Left lung (tissue), 14 donors: ENCODE measurements around the gene ANGPTL1. TPM values are rescaled to one million over a fixed set of nuclear protein-coding genes. Genes with fewer than 3 reads are reported as not detected.

ENCODE experiments used
- ATAC-seq: fragments of 200-7000 bp; cut with Tn5 transposase; one replicate; pipeline ENCODE4 v1.9.1; 2020; ENCODE audit warnings: moderate library complexity
- DNase-seq, 4 donors: peaks; one replicate each; pipeline ENCODE4 v3.0.0-alpha.2; 2013 to 2020
- H3K27ac ChIP-seq, 2 donors: fragments of 200-600 bp; sonication (generic) in 1 of 2; one replicate each; pipeline versions ENCODE4 v1.5.0 to v1.8.0; 2020 to 2021
- H3K27me3 ChIP-seq, 2 donors: fragments of 200-600 bp; sonication (generic) in 1 of 2; one replicate each; pipeline versions ENCODE4 v1.5.0 to v1.8.0; 2020 to 2021
- H3K36me3 ChIP-seq, 2 donors: fragments of 200-600 bp; sonication (generic) in 1 of 2; one replicate each; pipeline versions ENCODE4 v1.5.0 to v1.8.0; 2020 to 2021
- H3K4me1 ChIP-seq, 2 donors: fragments of 200-600 bp; one replicate each; pipeline ENCODE4 v1.8.0; 2021
- H3K4me3 ChIP-seq, 2 donors: fragments of 200-600 bp; sonication (generic) in 1 of 2; one replicate each; pipeline versions ENCODE4 v1.5.0 to v1.8.0; 2020 to 2021; ENCODE audit warnings: mild to moderate bottlenecking in 1 of 2
- H3K9me3 ChIP-seq, 2 donors: fragments of 200-600 bp; sonication (generic) in 1 of 2; one replicate each; pipeline versions ENCODE4 v1.5.0 to v1.8.0; 2020 to 2021
- intact Hi-C, 2 donors: fragments of 100-400 bp; cut with DNase I; formaldehyde crosslinking; loops; one replicate each; pipeline versions ENCODE4 v1.11.2 to v1.14.2; 2022
- long read RNA-seq, 12 donors: library from polyadenylated mRNA in 2 of 12; unstranded in 2 of 12; transcript quantifications; one replicate each; pipeline ENCODE4 v2.0.0 and lab custom pipeline, GENCODE V29; 2019 to 2026
- polyA plus RNA-seq, 6 donors: library from polyadenylated mRNA; unstranded; fragments of 120-200 nt; gene quantifications; one replicate each; pipeline ENCODE4 v1.2.1, GENCODE V29; 2013; ENCODE audit not compliant: insufficient read length in 6 of 6
- total RNA-seq, 2 donors: library from RNA; stranded (reverse); fragmentation: NEBNext Ultra II Directional; extraction: Animal tissue kit (Norgen Biotek cat#: 25700); gene quantifications; one replicate each; pipeline ENCODE4 v1.2.1, GENCODE V29; 2021
- TF ChIP-seq, protein P1 (sequence below), 2 donors: fragments of 200-600 bp; sonication (generic) in 1 of 2; IDR thresholded peaks; one replicate each; pipeline versions ENCODE4 v1.5.0 to v1.8.0; 2021; ENCODE audit warnings: antibody characterized with exemption in 2 of 2
- donor health status: DM: no; HTN: yes; CAD: no.
- donor health status: DM: no; HTN: no; CAD: no.

The ANGPTL1 gene, protein sequence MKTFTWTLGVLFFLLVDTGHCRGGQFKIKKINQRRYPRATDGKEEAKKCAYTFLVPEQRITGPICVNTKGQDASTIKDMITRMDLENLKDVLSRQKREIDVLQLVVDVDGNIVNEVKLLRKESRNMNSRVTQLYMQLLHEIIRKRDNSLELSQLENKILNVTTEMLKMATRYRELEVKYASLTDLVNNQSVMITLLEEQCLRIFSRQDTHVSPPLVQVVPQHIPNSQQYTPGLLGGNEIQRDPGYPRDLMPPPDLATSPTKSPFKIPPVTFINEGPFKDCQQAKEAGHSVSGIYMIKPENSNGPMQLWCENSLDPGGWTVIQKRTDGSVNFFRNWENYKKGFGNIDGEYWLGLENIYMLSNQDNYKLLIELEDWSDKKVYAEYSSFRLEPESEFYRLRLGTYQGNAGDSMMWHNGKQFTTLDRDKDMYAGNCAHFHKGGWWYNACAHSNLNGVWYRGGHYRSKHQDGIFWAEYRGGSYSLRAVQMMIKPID
- 10 to 100 TPM; 11.0 to 19.2 TPM for total RNA-seq
- 10 to 100 TPM in 3 of 6 donors, 1 to 10 TPM in 3; 8.4 to 11.6 (median 10.1) TPM for polyA plus RNA-seq
- long read RNA-seq, donor 1, partial matches to known transcripts, result 0 of 2 reads
- long read RNA-seq, donor 1, other reads (novel, unspliced or antisense), result 0 of 2 reads
- long read RNA-seq, donor 2, partial matches to known transcripts, result 0 of 3 reads
- long read RNA-seq, donor 2, other reads (novel, unspliced or antisense), result 0 of 3 reads
- long read RNA-seq, donor 3, partial matches to known transcripts, result 0 of 1 reads
- long read RNA-seq, donor 3, other reads (novel, unspliced or antisense), result 0 of 1 reads
- long read RNA-seq, donor 4, partial matches to known transcripts, result 3 of 3 reads
- long read RNA-seq, donor 4, other reads (novel, unspliced or antisense), result 0 of 3 reads
- long read RNA-seq, donor 5, partial matches to known transcripts, result 0 of 4 reads
- long read RNA-seq, donor 5, other reads (novel, unspliced or antisense), result 0 of 4 reads
- long read RNA-seq, donor 6, partial matches to known transcripts, result 0 of 5 reads
- long read RNA-seq, donor 6, other reads (novel, unspliced or antisense), result 0 of 5 reads
- long read RNA-seq, donor 7, partial matches to known transcripts, result 0 of 2 reads
- long read RNA-seq, donor 7, other reads (novel, unspliced or antisense), result 0 of 2 reads
- long read RNA-seq, donor 8, partial matches to known transcripts, result 0 of 3 reads
- long read RNA-seq, donor 8, other reads (novel, unspliced or antisense), result 0 of 3 reads
- long read RNA-seq, donor 9, result 0 reads
- long read RNA-seq, donor 10, partial matches to known transcripts, result 1 of 1 reads
- long read RNA-seq, donor 10, other reads (novel, unspliced or antisense), result 0 of 1 reads
- long read RNA-seq, donor 11, partial matches to known transcripts, result 0 of 1 reads
- long read RNA-seq, donor 11, other reads (novel, unspliced or antisense), result 0 of 1 reads
- long read RNA-seq, donor 12, result 0 reads

DNA sequence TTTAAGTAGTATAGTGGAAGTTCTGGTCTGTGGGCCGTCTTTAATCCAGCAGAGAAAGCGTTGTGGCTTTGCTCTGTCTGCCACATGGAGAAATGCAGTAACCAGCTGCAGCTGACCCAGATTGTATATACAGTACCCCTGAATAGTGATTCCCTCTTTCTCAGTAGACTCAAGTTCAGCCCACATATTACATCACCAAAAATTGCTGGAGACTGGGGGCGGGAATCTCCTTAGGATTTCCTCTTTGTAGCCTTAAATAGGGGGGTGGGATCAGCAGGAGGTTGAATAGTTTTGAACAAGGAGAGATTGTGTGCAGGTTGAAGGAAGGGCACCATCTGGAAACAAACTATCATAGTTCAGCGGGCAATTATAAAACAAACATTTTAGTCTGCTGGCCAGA, at the start of gene ANGPTL1:
ANGPTL1 (minus strand) TSS at position 134 of the 400 bp plus-strand sequence. CDS start 5,301 bp downstream, outside the sequence.
- intact Hi-C loops, result no loop called here
- H3K9me3 ChIP-seq, result no peaks in the 10 kb centered on the region
- H3K36me3 ChIP-seq, result no peaks in the 10 kb centered on the region
- H3K27ac ChIP-seq, result peak within 1 kb of the TSS; percentile 19 to 33
- TF ChIP-seq, protein P1, sequence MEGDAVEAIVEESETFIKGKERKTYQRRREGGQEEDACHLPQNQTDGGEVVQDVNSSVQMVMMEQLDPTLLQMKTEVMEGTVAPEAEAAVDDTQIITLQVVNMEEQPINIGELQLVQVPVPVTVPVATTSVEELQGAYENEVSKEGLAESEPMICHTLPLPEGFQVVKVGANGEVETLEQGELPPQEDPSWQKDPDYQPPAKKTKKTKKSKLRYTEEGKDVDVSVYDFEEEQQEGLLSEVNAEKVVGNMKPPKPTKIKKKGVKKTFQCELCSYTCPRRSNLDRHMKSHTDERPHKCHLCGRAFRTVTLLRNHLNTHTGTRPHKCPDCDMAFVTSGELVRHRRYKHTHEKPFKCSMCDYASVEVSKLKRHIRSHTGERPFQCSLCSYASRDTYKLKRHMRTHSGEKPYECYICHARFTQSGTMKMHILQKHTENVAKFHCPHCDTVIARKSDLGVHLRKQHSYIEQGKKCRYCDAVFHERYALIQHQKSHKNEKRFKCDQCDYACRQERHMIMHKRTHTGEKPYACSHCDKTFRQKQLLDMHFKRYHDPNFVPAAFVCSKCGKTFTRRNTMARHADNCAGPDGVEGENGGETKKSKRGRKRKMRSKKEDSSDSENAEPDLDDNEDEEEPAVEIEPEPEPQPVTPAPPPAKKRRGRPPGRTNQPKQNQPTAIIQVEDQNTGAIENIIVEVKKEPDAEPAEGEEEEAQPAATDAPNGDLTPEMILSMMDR (IDR thresholded peaks at IDR 0.05), result no peak
- ATAC-seq (peak; percentile 62), DNase-seq (peak in 2 of 4 donors; percentile 62 to 79)
- peaks cover 7 to 18% of the 10 kb centered on the region in 2 donors for H3K4me1 ChIP-seq
- H3K4me3 ChIP-seq, result peak within 1 kb of the TSS in 1 of 2 donors; percentile 2
- H3K27me3 ChIP-seq, result no peaks in the 10 kb centered on the region

DNA sequence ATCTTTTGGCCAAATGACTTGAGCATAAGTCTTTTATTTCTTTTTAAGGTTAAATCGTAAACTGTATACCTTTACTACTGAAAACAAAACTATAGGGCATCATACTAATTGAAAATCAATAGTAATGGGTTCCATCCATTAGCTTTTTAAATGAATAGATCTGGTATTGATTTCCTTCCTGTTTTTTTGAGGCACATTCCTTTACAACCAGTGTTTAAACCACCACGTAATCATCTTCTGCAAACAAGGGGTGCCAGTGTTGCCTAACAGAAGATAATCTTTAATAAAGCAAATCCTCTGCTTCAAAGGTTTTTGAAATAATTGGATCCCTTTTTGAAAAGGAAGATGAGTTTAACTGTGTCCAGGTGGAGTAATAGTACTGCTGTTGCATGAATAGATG, 48.7 kb upstream of the ANGPTL1 start:
- intact Hi-C loops, result no loop called here
- peaks cover 0 to 4% of the 10 kb centered on the region in 2 donors for H3K9me3 ChIP-seq
- H3K4me3 ChIP-seq, result no peak overlapping the region
- TF ChIP-seq, protein P1 (IDR thresholded peaks at IDR 0.05), result no peak
- no peaks in the 10 kb centered on the region for H3K4me1 ChIP-seq
- H3K27ac ChIP-seq, result no peak overlapping the region
- peaks cover 0 to 7% of the 10 kb centered on the region in 2 donors for H3K36me3 ChIP-seq
- DNase-seq (no peak), ATAC-seq (no peak)
- H3K27me3 ChIP-seq, result no peaks in the 10 kb centered on the region

DNA sequence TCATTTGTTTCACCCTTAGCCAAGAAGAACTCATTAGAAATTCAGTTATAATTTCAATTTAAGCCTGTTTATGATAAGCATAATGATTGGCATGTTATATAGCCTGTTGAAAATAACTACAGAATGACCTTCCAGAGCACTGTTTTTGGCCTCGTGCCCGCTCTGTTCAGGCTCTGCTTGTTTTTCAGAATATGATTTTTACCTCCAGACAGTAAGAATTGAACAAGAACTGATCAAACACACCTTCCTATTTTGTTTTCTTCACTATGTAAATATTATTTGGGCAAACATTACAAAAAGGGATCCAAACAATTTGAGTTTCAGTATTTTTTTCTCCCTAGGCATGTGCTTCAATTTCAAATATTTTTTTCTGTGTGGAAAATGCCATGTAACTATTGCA, 48.1 kb upstream of the ANGPTL1 start:
- TF ChIP-seq, protein P1 (IDR thresholded peaks at IDR 0.05), result no peak
- intact Hi-C loops, result no loop called here
- H3K9me3 ChIP-seq, result no peaks in the 10 kb centered on the region
- no peaks in the 10 kb centered on the region for H3K4me1 ChIP-seq
- no peak overlapping the region for H3K4me3 ChIP-seq
- no peaks in the 10 kb centered on the region for H3K27me3 ChIP-seq
- H3K27ac ChIP-seq, result no peak overlapping the region
- DNase-seq (no peak), ATAC-seq (no peak)
- H3K36me3 ChIP-seq, result peaks cover 0 to 7% of the 10 kb centered on the region in 2 donors

DNA sequence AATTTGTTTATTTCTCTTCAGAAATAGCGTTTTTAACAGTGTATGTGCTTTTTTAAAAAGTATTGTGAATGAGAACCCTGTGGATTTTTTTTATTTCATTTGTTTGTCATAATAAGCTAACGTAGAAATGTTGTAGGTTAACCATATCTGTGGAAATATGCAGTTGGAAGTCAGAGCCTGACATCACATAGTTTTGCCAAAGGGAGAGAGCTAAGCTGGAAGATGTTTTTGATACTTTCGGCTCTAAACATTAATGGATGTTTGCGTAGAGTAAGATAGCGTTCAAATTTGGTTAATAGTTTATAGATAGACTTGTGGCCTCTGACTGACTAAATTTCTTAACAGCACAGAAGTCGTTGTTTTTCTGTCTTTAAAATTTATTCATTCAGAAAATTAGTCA, 47.4 kb upstream of the ANGPTL1 start:
- H3K4me3 ChIP-seq, result no peak overlapping the region
- no peak for ATAC-seq

More for the DNA sequence above, 47.4 kb upstream of the ANGPTL1 start:
- Histone ChIP-seq H3K36me3 (peaks cover 0 to 7% of the 10 kb centered on the region in 2 donors), H3K4me1 (no peaks in the 10 kb centered on the region), H3K9me3 (no peaks in the 10 kb centered on the region), H3K27ac (no peak overlapping the region), H3K27me3 (no peaks in the 10 kb centered on the region)
- DNase-seq, result no peak
- intact Hi-C loops, result no loop called here
- TF ChIP-seq, protein P1 (IDR thresholded peaks at IDR 0.05), result no peak
